GM23248 (cell line): ENCODE measurements around the gene ELF4.

Experiments
- EZH2 ChIP-seq: fragments of 200-600 bp; sonication (generic); IDR thresholded peaks from 2 replicates; pipeline ENCODE4 v1.6.1; 2018; ENCODE audit warnings: antibody characterized with exemption, mild to moderate bottlenecking; ENCODE audit not compliant: insufficient read depth, poor library complexity, severe bottlenecking
- EZH2phosphoT487 ChIP-seq: fragments of 200-600 bp; sonication (generic); IDR thresholded peaks from 2 replicates; pipeline ENCODE4 v1.6.1; 2018; ENCODE audit warnings: antibody characterized with exemption, moderate library complexity, mild to moderate bottlenecking, low read depth; ENCODE audit not compliant: insufficient read depth

DNA sequence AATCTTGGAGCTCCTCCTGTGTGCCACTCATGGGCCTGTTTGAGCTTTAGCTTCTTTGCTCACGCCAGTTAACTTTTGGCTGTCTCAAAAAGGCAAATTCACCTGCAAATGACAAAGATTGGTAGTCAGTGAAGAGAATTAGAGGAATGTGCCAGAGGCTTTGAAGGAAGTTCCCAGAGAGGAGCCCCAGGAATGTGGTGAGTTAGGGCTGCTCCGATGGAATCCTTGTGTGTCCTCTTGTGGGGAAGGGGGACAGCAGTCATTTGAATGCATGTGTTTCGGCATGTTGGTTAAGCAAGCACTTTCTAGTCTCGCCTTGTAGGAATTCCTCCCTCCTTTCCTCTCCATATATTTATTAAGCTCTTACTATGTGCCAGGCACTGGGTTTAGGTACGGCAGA lies 62.9 kb downstream of the ELF4 start:
- TF ChIP-seq EZH2 (no peak), EZH2phosphoT487 (no peak)
